Stimulated activated CD4-positive, alpha-beta T cell treated with anti-CD3 and anti-CD28 coated beads, Interleukin-2, amount 100 ng/mL, for 4 hours (primary cell): ENCODE data around the gene SH3BP5.

Experiments
- DNase-seq: peaks from one replicate; pipeline ENCODE4 v3.0.0-alpha.2; 2020; ENCODE audit warnings: low read depth

The SH3BP5 gene

GRCh38 chr3:15273227-15273626 is 59.2 kb downstream of the SH3BP5 start:
- no peak for DNase-seq

GRCh38 chr3:15272426-15273196 is 59.8 kb downstream of the SH3BP5 start:
- DNase-seq: no peak

- DNase-seq: peak; percentile 79
Observed at GRCh38 chr3:15271785-15272381, 60.5 kb downstream of the SH3BP5 start.

GRCh38 chr3:15271030-15271429 is 61.4 kb downstream of the SH3BP5 start:
- no peak for DNase-seq

GRCh38 chr3:15269091-15269989 is 63.0 kb downstream of the SH3BP5 start:
- DNase-seq: peak; percentile 86

- peak; percentile 79 for DNase-seq
Observed at GRCh38 chr3:15268033-15268631, 64.3 kb downstream of the SH3BP5 start.

GRCh38 chr3:15267502-15267901 is 64.9 kb downstream of the SH3BP5 start:
- no peak for DNase-seq

- no peak for DNase-seq
Observed at GRCh38 chr3:15266510-15267376, 65.6 kb downstream of the SH3BP5 start.

GRCh38 chr3:15265655-15266509 is 66.5 kb downstream of the SH3BP5 start:
- no peak for DNase-seq

GRCh38 chr3:15264486-15264885 is 67.9 kb downstream of the SH3BP5 start:
- no peak for DNase-seq

- no peak for DNase-seq
Observed at GRCh38 chr3:15263926-15264325, 68.5 kb downstream of the SH3BP5 start.

- no peak for DNase-seq
Observed at GRCh38 chr3:15263120-15263519, 69.3 kb downstream of the SH3BP5 start.

- DNase-seq: no peak
Observed at GRCh38 chr3:15262021-15262420, 70.4 kb downstream of the SH3BP5 start.

GRCh38 chr3:15261274-15261673 is 71.1 kb downstream of the SH3BP5 start:
- DNase-seq: no peak

GRCh38 chr3:15260531-15260930 is 71.9 kb downstream of the SH3BP5 start:
- DNase-seq: no peak

- no peak for DNase-seq
Observed at GRCh38 chr3:15258720-15259119, 73.7 kb downstream of the SH3BP5 start.

- no peak for DNase-seq
Observed at GRCh38 chr3:15256861-15257341, 75.5 kb downstream of the SH3BP5 start.

- no peak for DNase-seq
Observed at GRCh38 chr3:15255215-15255614, 77.2 kb downstream of the SH3BP5 start.

- no peak for DNase-seq
Observed at GRCh38 chr3:15253023-15253697, 79.2 kb downstream of the SH3BP5 start.

GRCh38 chr3:15246186-15246585 is 86.2 kb downstream of the SH3BP5 start:
- no peak for DNase-seq
